ENCODE results near the gene ATP1A1.

Gene ATP1A1

GRCh38 chr1:116439701-116440100, 66.7 kb downstream of the ATP1A1 start:
- DNase-seq (ENCODE audit: low read depth) = no peak
- TF ChIP-seq MAX (IDR thresholded peaks at IDR 0.05; ENCODE audit: low read depth, low read length) (no peak), POLR2A (IDR thresholded peaks at IDR 0.05; ENCODE audit: extremely low read depth, insufficient read length) (no peak), MYC (IDR thresholded peaks at IDR 0.05; ENCODE audit: low read depth, low read length) (no peak)
- TF ChIP-seq, protein P1, sequence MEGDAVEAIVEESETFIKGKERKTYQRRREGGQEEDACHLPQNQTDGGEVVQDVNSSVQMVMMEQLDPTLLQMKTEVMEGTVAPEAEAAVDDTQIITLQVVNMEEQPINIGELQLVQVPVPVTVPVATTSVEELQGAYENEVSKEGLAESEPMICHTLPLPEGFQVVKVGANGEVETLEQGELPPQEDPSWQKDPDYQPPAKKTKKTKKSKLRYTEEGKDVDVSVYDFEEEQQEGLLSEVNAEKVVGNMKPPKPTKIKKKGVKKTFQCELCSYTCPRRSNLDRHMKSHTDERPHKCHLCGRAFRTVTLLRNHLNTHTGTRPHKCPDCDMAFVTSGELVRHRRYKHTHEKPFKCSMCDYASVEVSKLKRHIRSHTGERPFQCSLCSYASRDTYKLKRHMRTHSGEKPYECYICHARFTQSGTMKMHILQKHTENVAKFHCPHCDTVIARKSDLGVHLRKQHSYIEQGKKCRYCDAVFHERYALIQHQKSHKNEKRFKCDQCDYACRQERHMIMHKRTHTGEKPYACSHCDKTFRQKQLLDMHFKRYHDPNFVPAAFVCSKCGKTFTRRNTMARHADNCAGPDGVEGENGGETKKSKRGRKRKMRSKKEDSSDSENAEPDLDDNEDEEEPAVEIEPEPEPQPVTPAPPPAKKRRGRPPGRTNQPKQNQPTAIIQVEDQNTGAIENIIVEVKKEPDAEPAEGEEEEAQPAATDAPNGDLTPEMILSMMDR (IDR thresholded peaks at IDR 0.05; ENCODE audit: low read depth, low read length) = no peak
- H3K4me3 ChIP-seq (ENCODE audit: low read depth, low read length) = no peak overlapping the region

GRCh38 chr1:116440731-116441130, 67.7 kb downstream of the ATP1A1 start:
- DNase-seq (ENCODE audit: low read depth) = no peak
- no peak for TF ChIP-seq POLR2A (IDR thresholded peaks at IDR 0.05; ENCODE audit: extremely low read depth, insufficient read length)
- no peak for TF ChIP-seq MAX (IDR thresholded peaks at IDR 0.05; ENCODE audit: low read depth, low read length)
- H3K4me3 ChIP-seq (ENCODE audit: low read depth, low read length) = no peak overlapping the region

DNA sequence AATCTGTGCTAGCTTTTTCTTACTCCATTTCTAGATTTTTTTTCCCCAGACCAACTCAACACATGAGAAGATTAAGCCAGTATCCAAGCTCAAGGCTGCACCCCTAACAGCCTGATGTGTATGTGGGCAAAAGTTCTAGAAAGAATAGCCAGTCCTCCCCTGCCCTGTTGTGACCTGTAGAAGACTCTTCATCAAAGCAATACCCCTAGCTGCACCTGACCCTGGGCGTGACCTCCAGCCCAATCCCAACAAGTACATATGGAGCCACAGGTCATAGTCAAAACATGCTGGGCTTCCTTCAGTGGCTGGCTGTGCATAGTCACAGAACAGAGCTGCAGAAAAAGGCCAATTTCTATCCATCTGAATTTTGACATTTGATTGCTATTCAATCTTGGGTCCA, 72.5 kb downstream of the ATP1A1 start:
- no peak for DNase-seq (ENCODE audit: low read depth)
- H3K4me3 ChIP-seq (ENCODE audit: low read depth, low read length) = no peak overlapping the region
- TF ChIP-seq, protein P1 (IDR thresholded peaks at IDR 0.05; ENCODE audit: low read depth, low read length) = no peak
- TF ChIP-seq MYC (IDR thresholded peaks at IDR 0.05; ENCODE audit: low read depth, low read length) (no peak), POLR2A (IDR thresholded peaks at IDR 0.05; ENCODE audit: extremely low read depth, insufficient read length) (no peak), MAX (IDR thresholded peaks at IDR 0.05; ENCODE audit: low read depth, low read length) (no peak)

- no peak overlapping the region for H3K4me3 ChIP-seq (ENCODE audit: low read depth, low read length)
- TF ChIP-seq, protein P1 (IDR thresholded peaks at IDR 0.05; ENCODE audit: low read depth, low read length) = no peak
- TF ChIP-seq MAX (IDR thresholded peaks at IDR 0.05; ENCODE audit: low read depth, low read length) (no peak), POLR2A (IDR thresholded peaks at IDR 0.05; ENCODE audit: extremely low read depth, insufficient read length) (no peak), MYC (IDR thresholded peaks at IDR 0.05; ENCODE audit: low read depth, low read length) (no peak)
- no peak for DNase-seq (ENCODE audit: low read depth)
Observed at GRCh38 chr1:116446686-116447085, 73.6 kb downstream of the ATP1A1 start.

DNA sequence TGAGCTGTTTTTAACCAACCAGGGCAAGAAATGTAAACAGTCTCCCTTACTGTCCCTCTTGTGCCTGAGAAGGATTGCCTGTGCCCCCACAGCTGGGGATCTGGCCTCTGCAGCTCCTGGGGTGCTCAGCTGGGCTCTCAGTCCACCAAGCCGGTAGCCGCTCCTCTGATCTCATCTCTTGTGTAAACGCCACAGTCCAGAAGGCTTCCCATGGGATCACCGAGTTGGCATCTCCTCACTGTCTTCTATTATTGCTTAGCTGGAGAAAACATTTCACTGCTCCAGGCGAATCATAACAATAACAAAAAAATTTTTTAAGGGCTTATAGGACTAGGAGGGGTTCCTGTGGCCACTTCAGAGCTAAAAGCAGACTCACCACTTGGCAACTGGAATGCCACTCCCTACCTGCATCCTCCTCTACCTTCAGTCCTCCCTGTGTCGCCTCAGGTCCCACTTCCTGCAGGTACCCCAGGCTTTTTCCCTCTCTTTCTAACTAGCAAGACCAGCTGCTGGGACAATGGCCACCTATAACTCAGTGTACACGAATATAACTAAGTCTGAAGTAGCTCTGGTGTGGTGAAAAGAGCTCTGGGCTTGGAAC, 75.8 kb downstream of the ATP1A1 start:
- TF ChIP-seq, protein P1 (IDR thresholded peaks at IDR 0.05; ENCODE audit: low read depth, low read length) = no peak
- TF ChIP-seq POLR2A (IDR thresholded peaks at IDR 0.05; ENCODE audit: extremely low read depth, insufficient read length) (no peak), MAX (IDR thresholded peaks at IDR 0.05; ENCODE audit: low read depth, low read length) (no peak), MYC (IDR thresholded peaks at IDR 0.05; ENCODE audit: low read depth, low read length) (no peak)
- H3K4me3 ChIP-seq (ENCODE audit: low read depth, low read length) = no peak overlapping the region
- no peak for DNase-seq (ENCODE audit: low read depth)

DNA sequence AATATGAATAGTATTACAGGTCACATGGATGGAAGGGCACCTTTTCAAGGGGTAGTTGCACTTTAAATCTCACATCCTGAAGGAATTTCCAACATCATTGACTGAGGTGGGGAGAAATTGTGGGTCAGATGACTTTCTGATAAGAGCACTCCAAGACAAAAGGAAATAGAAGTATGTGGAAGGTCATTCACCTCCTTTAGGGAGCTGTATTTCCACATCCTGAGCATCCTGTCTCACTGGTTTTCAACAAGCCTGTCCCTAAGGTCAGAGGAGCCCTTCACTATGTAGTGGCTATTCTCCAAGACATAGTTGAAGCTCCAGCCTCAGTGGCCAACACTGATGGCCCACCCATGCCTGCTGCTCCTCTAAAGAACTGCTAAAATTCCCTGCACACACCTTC, 76.5 kb downstream of the ATP1A1 start:
- no peak overlapping the region for H3K4me3 ChIP-seq (ENCODE audit: low read depth, low read length)
- no peak for DNase-seq (ENCODE audit: low read depth)
- TF ChIP-seq, protein P1 (IDR thresholded peaks at IDR 0.05; ENCODE audit: low read depth, low read length) = no peak
- TF ChIP-seq MYC (IDR thresholded peaks at IDR 0.05; ENCODE audit: low read depth, low read length) (no peak), POLR2A (IDR thresholded peaks at IDR 0.05; ENCODE audit: extremely low read depth, insufficient read length) (no peak), MAX (IDR thresholded peaks at IDR 0.05; ENCODE audit: low read depth, low read length) (no peak)
